Measurements from ENCODE around the gene NES.

GRCh38 chr1:156676114-156676819, 940 bp downstream of the NES start:
- TF ChIP-seq GABPA (IDR thresholded peaks at IDR 0.05 in 1 of 2, conservative IDR thresholded peaks at IDR 0.05 in 1 of 2), result no peak
- TF ChIP-seq ATF3 (IDR thresholded peaks at IDR 0.05), result no peak
- no peak for TF ChIP-seq CTCF (IDR thresholded peaks at IDR 0.05; ENCODE audit: low read depth, low read length, missing input control)
- no peak for TF ChIP-seq MAX (IDR thresholded peaks at IDR 0.05)
